ENCODE data around the gene DAD1.

DNA sequence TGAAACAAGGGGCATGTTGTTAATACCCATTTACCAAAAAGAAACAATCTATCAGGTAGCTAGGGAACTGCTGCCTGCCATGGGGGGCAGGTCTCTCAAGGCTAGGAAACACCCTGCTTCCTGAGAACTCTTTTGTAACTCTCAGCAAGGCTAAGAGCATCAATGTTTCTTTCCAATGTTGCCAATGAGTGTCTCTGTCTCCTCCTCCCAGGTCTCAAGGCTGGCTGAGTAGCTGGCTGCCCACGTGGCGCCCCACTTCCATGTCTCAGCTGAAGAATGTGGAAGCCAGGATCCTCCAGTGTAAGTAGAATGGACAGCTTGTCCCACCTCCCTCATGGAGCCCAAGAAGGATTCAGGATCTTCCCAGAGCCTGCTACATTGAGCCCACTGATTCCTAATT is 12.4 kb upstream of the DAD1 start:
- TF ChIP-seq POLR2AphosphoS5 (IDR thresholded peaks at IDR 0.05; ENCODE audit: low read depth, low read length) (no peak), TAF1 (IDR thresholded peaks at IDR 0.05; ENCODE audit: borderline replicate concordance, insufficient read depth, low read length) (no peak)

Measured in PFSK-1 (cell line).